GM23338 (cell line): ENCODE data around the gene RBPJ. TPM values are rescaled to one million over a fixed set of nuclear protein-coding genes. Genes with fewer than 3 reads are reported as not detected.

Experiments used
- ATAC-seq: fragments of 200-7000 bp; cut with Tn5 transposase; 3 replicates; pipeline ENCODE4 v1.9.1; 2020
- DNase-seq: peaks from one replicate; pipeline ENCODE4 v3.0.0-alpha.2; 2015; ENCODE audit warnings: low spot score
- H2AFZ ChIP-seq: fragments of 200-600 bp; sonication (generic); 2 replicates; pipeline ENCODE4 v1.8.0; 2016; ENCODE audit warnings: antibody characterized with exemption, mild to moderate bottlenecking, moderate library complexity
- H3F3A ChIP-seq: fragments of 200-600 bp; sonication (generic); replicated peaks from 2 replicates; pipeline ENCODE4 v1.8.0; 2017; ENCODE audit warnings: antibody characterized with exemption, mixed run types, low read depth
- H3K27ac ChIP-seq: fragments of 200-600 bp; sonication (generic); 2 replicates; pipeline ENCODE4 v1.6.1; 2016; ENCODE audit warnings: low read depth
- H3K27me3 ChIP-seq: fragments of 200-600 bp; sonication (generic); 2 replicates; pipeline ENCODE4 v1.8.0; 2016; ENCODE audit warnings: mild to moderate bottlenecking, mixed run types, moderate library complexity; ENCODE audit not compliant: insufficient read depth
- H3K36me3 ChIP-seq: fragments of 200-600 bp; sonication (generic); 2 replicates; pipeline ENCODE4 v1.8.0; 2016; ENCODE audit warnings: mild to moderate bottlenecking; ENCODE audit not compliant: insufficient read depth
- H3K4me1 ChIP-seq: fragments of 200-600 bp; sonication (generic); 2 replicates; pipeline ENCODE4 v1.8.0; 2016; ENCODE audit warnings: mild to moderate bottlenecking, moderate library complexity; ENCODE audit not compliant: insufficient read depth
- H3K4me2 ChIP-seq: fragments of 200-600 bp; sonication (generic); 2 replicates; pipeline ENCODE4 v1.7.1; 2017; ENCODE audit warnings: mixed run types
- H3K4me3 ChIP-seq: fragments of 200-600 bp; sonication (generic); 2 replicates; pipeline ENCODE4 v1.6.1; 2016; ENCODE audit warnings: mixed run types
- H3K79me2 ChIP-seq: fragments of 200-600 bp; sonication (generic); replicated peaks from 2 replicates; pipeline ENCODE4 v1.8.0; 2017; ENCODE audit warnings: mild to moderate bottlenecking; ENCODE audit not compliant: insufficient read depth
- H3K9me2 ChIP-seq: fragments of 200-600 bp; sonication (generic); 2 replicates; pipeline ENCODE4 v1.8.0; 2017; ENCODE audit not compliant: insufficient read depth
- H4K20me1 ChIP-seq: fragments of 200-600 bp; sonication (generic); replicated peaks from 2 replicates; pipeline ENCODE4 v1.8.0; 2017; ENCODE audit warnings: mild to moderate bottlenecking; ENCODE audit not compliant: insufficient read depth
- H3K27ac Mint-ChIP-seq: 2 replicates; pipeline ENCODE4 v1.8.0; 2020; ENCODE audit warnings: inconsistent platforms, mild to moderate bottlenecking, moderate library complexity, mixed read lengths
- H3K27me3 Mint-ChIP-seq: 3 replicates; pipeline ENCODE4 v1.8.0; 2022; ENCODE audit warnings: low read depth, mild to moderate bottlenecking, moderate library complexity, mixed read lengths, inconsistent platforms; ENCODE audit not compliant: insufficient read depth, poor library complexity
- H3K36me3 Mint-ChIP-seq: 3 replicates; pipeline ENCODE4 v1.8.0; 2021; ENCODE audit warnings: low read depth, mild to moderate bottlenecking, inconsistent platforms, moderate library complexity, mixed read lengths
- H3K4me1 Mint-ChIP-seq: 3 replicates; pipeline ENCODE4 v1.8.0; 2020; ENCODE audit warnings: mild to moderate bottlenecking, inconsistent platforms, mixed read lengths
- H3K4me3 Mint-ChIP-seq: 3 replicates; pipeline ENCODE4 v1.8.0; 2021; ENCODE audit warnings: moderate library complexity, mild to moderate bottlenecking, inconsistent platforms, mixed read lengths
- H3K9me3 Mint-ChIP-seq: 3 replicates; pipeline ENCODE4 v1.8.0; 2020; ENCODE audit warnings: moderate library complexity, mild to moderate bottlenecking, inconsistent platforms, mixed read lengths
- CREB1 ChIP-seq: fragments of 250-450 bp; sonication (Bioruptor Pico); IDR thresholded peaks from 2 replicates; pipeline ENCODE4 v1.5.0; 2020; ENCODE audit warnings: low read depth, mild to moderate bottlenecking, moderate library complexity
- EZH2 ChIP-seq: fragments of 200-600 bp; sonication (generic); IDR thresholded peaks from one replicate; pipeline ENCODE4 v1.8.0; 2017; ENCODE audit warnings: antibody characterized with exemption, mild to moderate bottlenecking, low read depth; ENCODE audit not compliant: unreplicated experiment
- EZH2phosphoT487 ChIP-seq: fragments of 200-600 bp; sonication (generic); IDR thresholded peaks from one replicate; pipeline ENCODE4 v1.8.1; 2018; ENCODE audit warnings: antibody characterized with exemption; ENCODE audit not compliant: unreplicated experiment
- JUNB ChIP-seq: IDR thresholded peaks from one replicate; pipeline ENCODE4 v1.6.1; 2016; ENCODE audit warnings: antibody characterized with exemption; ENCODE audit not compliant: unreplicated experiment
- NANOG ChIP-seq: IDR thresholded peaks from 2 replicates; pipeline ENCODE4 v1.6.1; 2016; ENCODE audit warnings: antibody characterized with exemption, borderline replicate concordance
- POLR2AphosphoS5 ChIP-seq: IDR thresholded peaks from 2 replicates; pipeline ENCODE4 v1.6.1; 2016; ENCODE audit warnings: antibody characterized with exemption, low read depth
- STAT1 ChIP-seq: IDR thresholded peaks from one replicate; pipeline ENCODE4 v1.6.1; 2016; ENCODE audit warnings: antibody characterized with exemption; ENCODE audit not compliant: unreplicated experiment
- ZNF114 ChIP-seq: fragments of 250-450 bp; sonication (Bioruptor Pico); IDR thresholded peaks from 2 replicates; pipeline ENCODE4 v1.5.0; 2020; ENCODE audit warnings: mild to moderate bottlenecking, moderate library complexity
- ZNF331 ChIP-seq: fragments of 250-450 bp; sonication (Bioruptor Pico); IDR thresholded peaks from 2 replicates; pipeline ENCODE4 v1.5.0; 2020; ENCODE audit warnings: low read depth, mild to moderate bottlenecking, moderate library complexity
- polyA plus RNA-seq: library from polyadenylated mRNA; unstranded; fragments of >200 nt; fragmentation: Nextera tagmentation; extraction: Ambion mirVana; gene quantifications from 2 replicates; pipeline ENCODE4 v1.2.1, GENCODE V29; 2016
- total RNA-seq: library from RNA; depleted of rRNA; stranded (reverse); fragments of >200 nt; shearing (Covaris generic); gene quantifications from 2 replicates; pipeline ENCODE4 v1.2.3, GENCODE V29; 2014
- TF ChIP-seq, protein P1 (sequence below): IDR thresholded peaks from 2 replicates; pipeline ENCODE4 v1.6.1; 2016; ENCODE audit warnings: antibody characterized with exemption
- TF ChIP-seq, protein P2 (sequence below): IDR thresholded peaks from one replicate; pipeline ENCODE4 v1.6.1; 2018; ENCODE audit warnings: antibody characterized with exemption; ENCODE audit not compliant: unreplicated experiment
- TF ChIP-seq, protein P3 (sequence below), 2 experiments: fragments of 200-600 bp in 1 of 2; sonication (generic) in 1 of 2; conservative IDR thresholded peaks; 2 replicates each; pipeline versions ENCODE4 v1.5.1 to v1.6.1; 2016 to 2017; ENCODE audit warnings: antibody characterized with exemption in 2 of 2, low read depth in 2 of 2, mild to moderate bottlenecking in 2 of 2, moderate library complexity in 1 of 2

The RBPJ gene
- total and polyA plus RNA-seq, 2 experiments from 2014 or later, result 212 to 457 TPM

DNA sequence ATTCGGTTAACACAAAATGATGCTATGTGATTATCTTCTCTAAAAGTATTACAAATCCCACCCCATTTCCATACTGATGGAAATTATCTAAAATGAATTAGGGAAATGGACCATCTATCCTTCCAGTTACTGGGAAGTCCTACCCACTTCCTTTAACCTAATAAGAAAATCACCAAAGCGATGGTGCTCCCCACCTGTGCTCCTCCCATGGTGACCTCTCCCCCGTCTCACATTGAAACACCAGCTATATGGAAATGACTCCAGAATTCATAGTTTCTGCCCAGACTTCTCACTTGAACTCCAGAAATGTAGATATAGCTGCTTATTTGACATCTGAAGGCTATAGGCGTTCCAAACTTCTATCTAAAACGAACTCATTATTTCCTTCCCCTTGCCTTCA lies 121.0 kb downstream of the RBPJ start:
- Mint-ChIP-seq H3K4me3 (no peak overlapping the region), H3K9me3 (peaks cover 20% of the 10 kb centered on the region; the same call in 2 of the 3 replicates), H3K27ac (no peak overlapping the region), H3K36me3 (peaks cover 49% of the 10 kb centered on the region), H3K4me1 (no peaks in the 10 kb centered on the region), H3K27me3 (peaks cover 13% of the 10 kb centered on the region)
- H3K9me2 ChIP-seq, result peaks cover 7% of the 10 kb centered on the region; the same call in 1 of the 2 replicates
- DNase-seq (no peak), ATAC-seq (no peak)
- no peak overlapping the region for H2AFZ ChIP-seq
- TF ChIP-seq JUNB (no peak), CREB1 (no peak), ZNF114 (CRISPR knock-in tag) (no peak), NANOG (no peak), STAT1 (no peak), EZH2phosphoT487 (no peak), EZH2 (no peak)
- TF ChIP-seq, protein P1, sequence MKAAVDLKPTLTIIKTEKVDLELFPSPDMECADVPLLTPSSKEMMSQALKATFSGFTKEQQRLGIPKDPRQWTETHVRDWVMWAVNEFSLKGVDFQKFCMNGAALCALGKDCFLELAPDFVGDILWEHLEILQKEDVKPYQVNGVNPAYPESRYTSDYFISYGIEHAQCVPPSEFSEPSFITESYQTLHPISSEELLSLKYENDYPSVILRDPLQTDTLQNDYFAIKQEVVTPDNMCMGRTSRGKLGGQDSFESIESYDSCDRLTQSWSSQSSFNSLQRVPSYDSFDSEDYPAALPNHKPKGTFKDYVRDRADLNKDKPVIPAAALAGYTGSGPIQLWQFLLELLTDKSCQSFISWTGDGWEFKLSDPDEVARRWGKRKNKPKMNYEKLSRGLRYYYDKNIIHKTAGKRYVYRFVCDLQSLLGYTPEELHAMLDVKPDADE, result no peak
- TF ChIP-seq, protein P2, sequence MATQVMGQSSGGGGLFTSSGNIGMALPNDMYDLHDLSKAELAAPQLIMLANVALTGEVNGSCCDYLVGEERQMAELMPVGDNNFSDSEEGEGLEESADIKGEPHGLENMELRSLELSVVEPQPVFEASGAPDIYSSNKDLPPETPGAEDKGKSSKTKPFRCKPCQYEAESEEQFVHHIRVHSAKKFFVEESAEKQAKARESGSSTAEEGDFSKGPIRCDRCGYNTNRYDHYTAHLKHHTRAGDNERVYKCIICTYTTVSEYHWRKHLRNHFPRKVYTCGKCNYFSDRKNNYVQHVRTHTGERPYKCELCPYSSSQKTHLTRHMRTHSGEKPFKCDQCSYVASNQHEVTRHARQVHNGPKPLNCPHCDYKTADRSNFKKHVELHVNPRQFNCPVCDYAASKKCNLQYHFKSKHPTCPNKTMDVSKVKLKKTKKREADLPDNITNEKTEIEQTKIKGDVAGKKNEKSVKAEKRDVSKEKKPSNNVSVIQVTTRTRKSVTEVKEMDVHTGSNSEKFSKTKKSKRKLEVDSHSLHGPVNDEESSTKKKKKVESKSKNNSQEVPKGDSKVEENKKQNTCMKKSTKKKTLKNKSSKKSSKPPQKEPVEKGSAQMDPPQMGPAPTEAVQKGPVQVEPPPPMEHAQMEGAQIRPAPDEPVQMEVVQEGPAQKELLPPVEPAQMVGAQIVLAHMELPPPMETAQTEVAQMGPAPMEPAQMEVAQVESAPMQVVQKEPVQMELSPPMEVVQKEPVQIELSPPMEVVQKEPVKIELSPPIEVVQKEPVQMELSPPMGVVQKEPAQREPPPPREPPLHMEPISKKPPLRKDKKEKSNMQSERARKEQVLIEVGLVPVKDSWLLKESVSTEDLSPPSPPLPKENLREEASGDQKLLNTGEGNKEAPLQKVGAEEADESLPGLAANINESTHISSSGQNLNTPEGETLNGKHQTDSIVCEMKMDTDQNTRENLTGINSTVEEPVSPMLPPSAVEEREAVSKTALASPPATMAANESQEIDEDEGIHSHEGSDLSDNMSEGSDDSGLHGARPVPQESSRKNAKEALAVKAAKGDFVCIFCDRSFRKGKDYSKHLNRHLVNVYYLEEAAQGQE, result no peak
- TF ChIP-seq, protein P3, sequence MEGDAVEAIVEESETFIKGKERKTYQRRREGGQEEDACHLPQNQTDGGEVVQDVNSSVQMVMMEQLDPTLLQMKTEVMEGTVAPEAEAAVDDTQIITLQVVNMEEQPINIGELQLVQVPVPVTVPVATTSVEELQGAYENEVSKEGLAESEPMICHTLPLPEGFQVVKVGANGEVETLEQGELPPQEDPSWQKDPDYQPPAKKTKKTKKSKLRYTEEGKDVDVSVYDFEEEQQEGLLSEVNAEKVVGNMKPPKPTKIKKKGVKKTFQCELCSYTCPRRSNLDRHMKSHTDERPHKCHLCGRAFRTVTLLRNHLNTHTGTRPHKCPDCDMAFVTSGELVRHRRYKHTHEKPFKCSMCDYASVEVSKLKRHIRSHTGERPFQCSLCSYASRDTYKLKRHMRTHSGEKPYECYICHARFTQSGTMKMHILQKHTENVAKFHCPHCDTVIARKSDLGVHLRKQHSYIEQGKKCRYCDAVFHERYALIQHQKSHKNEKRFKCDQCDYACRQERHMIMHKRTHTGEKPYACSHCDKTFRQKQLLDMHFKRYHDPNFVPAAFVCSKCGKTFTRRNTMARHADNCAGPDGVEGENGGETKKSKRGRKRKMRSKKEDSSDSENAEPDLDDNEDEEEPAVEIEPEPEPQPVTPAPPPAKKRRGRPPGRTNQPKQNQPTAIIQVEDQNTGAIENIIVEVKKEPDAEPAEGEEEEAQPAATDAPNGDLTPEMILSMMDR (conservative IDR thresholded peaks at IDR 0.05; ENCODE audit: low read depth in 2 of 2), result no peak
- no peaks in the 10 kb centered on the region for H3K4me1 ChIP-seq
- H3F3A ChIP-seq, result peaks cover 4% of the 10 kb centered on the region; the same call in 1 of the 2 replicates
- peaks cover 7% of the 10 kb centered on the region for H3K36me3 ChIP-seq
- H3K79me2 ChIP-seq, result no peaks in the 10 kb centered on the region
- H4K20me1 ChIP-seq, result 0 out of 2 replicates have a peak, but pooled peaks cover 3% of the 10 kb centered on the region
- H3K4me3 ChIP-seq, result no peak overlapping the region
- no peaks in the 10 kb centered on the region for H3K27me3 ChIP-seq
- H3K27ac ChIP-seq, result no peak overlapping the region
- H3K4me2 ChIP-seq, result no peak overlapping the region

DNA sequence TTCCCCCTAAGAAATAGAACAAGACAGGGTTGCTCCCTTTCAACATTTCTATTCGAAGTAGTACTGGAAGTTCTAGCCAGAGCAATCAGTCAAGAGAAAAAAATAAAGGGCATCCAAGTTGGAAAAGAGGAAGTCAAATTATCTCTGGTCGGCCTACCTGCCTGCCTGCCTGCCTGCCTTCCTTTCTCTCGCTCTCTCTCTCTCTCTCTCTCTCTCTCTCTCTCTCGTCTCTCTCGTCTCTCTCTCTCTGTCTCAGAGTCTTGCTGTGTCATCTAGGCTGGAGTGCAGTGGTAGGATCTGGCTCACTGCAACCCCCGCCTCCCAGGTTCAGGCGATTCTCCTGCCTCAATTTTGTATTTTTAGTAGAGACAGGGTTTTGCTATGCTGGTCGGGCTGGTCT lies 126.6 kb downstream of the RBPJ start:
- H3K36me3 Mint-ChIP-seq, result peaks cover 36% of the 10 kb centered on the region
- Histone ChIP-seq H3K79me2 (no peaks in the 10 kb centered on the region), H3K4me3 (no peak overlapping the region), H3K27ac (no peak overlapping the region), H3K36me3 (no peaks in the 10 kb centered on the region), H2AFZ (no peak overlapping the region), H4K20me1 (no peaks in the 10 kb centered on the region), H3F3A (no peaks in the 10 kb centered on the region), H3K4me2 (no peak overlapping the region), H3K27me3 (no peaks in the 10 kb centered on the region), H3K4me1 (peaks cover 6% of the 10 kb centered on the region), H3K9me2 (no peaks in the 10 kb centered on the region)
- H3K27me3 Mint-ChIP-seq, result peaks cover 11% of the 10 kb centered on the region
- H3K27ac Mint-ChIP-seq, result no peak overlapping the region
- no peak for DNase-seq
- H3K4me3 Mint-ChIP-seq, result no peak overlapping the region
- peaks cover 33% of the 10 kb centered on the region; the same call in 2 of the 3 replicates for H3K9me3 Mint-ChIP-seq
- peaks cover 8% of the 10 kb centered on the region for H3K4me1 Mint-ChIP-seq
- ATAC-seq, result no peak
- TF ChIP-seq EZH2 (no peak), EZH2phosphoT487 (no peak), ZNF331 (no peak), CREB1 (no peak), POLR2AphosphoS5 (no peak), ZNF114 (CRISPR knock-in tag) (no peak), NANOG (no peak)
- TF ChIP-seq, protein P3 (conservative IDR thresholded peaks at IDR 0.05; ENCODE audit: low read depth in 2 of 2), result no peak
- TF ChIP-seq, protein P2, result no peak
